Activated CD8-positive, alpha-beta memory T cell treated with anti-CD3 and anti-CD28 coated beads for 48 hours (primary cell): ENCODE measurements around the gene MPST.

Source experiments
- DNase-seq, 3 experiments: peaks; one replicate each; pipeline ENCODE4 v3.0.0-alpha.2; 2020; ENCODE audit warnings: low read depth in 2 of 3, low spot score in 2 of 3

Gene MPST

GRCh38 chr22:37021710-37022482 is 2.4 kb downstream of the MPST start:
- peak in 1 of 3 experiments; percentile 30 for DNase-seq

- no peak for DNase-seq
These were observed 3.2 kb downstream of the MPST start for GRCh38 chr22:37022483-37023337.

GRCh38 chr22:37023743-37024338 is 4.3 kb downstream of the MPST start:
- DNase-seq, result no peak

- DNase-seq, result no peak
These were observed 5.0 kb downstream of the MPST start for GRCh38 chr22:37024339-37025157.

GRCh38 chr22:37025500-37026070 is 6.0 kb downstream of the MPST start:
- no peak for DNase-seq

- no peak for DNase-seq
These were observed 6.8 kb downstream of the MPST start for GRCh38 chr22:37026325-37026724.

- no peak for DNase-seq
These were observed 8.0 kb downstream of the MPST start for GRCh38 chr22:37027556-37027955.

- no peak for DNase-seq
These were observed 9.4 kb downstream of the MPST start for GRCh38 chr22:37028692-37029674.

GRCh38 chr22:37030560-37031281 is 11.2 kb downstream of the MPST start:
- no peak for DNase-seq

- DNase-seq, result no peak
These were observed 12.6 kb downstream of the MPST start for GRCh38 chr22:37032134-37032534.

GRCh38 chr22:37032535-37033460 is 13.3 kb downstream of the MPST start:
- DNase-seq, result no peak

- DNase-seq, result no peak
These were observed 14.3 kb downstream of the MPST start for GRCh38 chr22:37033605-37034430.

- no peak for DNase-seq
These were observed 17.3 kb downstream of the MPST start for GRCh38 chr22:37036655-37037377.

GRCh38 chr22:37037669-37038068 is 18.1 kb downstream of the MPST start:
- DNase-seq, result no peak

- DNase-seq, result no peak
These were observed 19.9 kb downstream of the MPST start for GRCh38 chr22:37039466-37039865.

- DNase-seq, result no peak
These were observed 23.8 kb downstream of the MPST start for GRCh38 chr22:37043209-37043827.
